ENCODE data around the gene GNG10. TPM values are rescaled to one million over a fixed set of nuclear protein-coding genes. Genes with fewer than 3 reads are reported as not detected.

Gene GNG10
- total and polyA plus RNA-seq, 9 of the 15 experiments (the other 6 are each of a cell fraction or from before 2014, with no cell fraction given), result 13.1 to 37.8 (median 28.4) TPM

DNA sequence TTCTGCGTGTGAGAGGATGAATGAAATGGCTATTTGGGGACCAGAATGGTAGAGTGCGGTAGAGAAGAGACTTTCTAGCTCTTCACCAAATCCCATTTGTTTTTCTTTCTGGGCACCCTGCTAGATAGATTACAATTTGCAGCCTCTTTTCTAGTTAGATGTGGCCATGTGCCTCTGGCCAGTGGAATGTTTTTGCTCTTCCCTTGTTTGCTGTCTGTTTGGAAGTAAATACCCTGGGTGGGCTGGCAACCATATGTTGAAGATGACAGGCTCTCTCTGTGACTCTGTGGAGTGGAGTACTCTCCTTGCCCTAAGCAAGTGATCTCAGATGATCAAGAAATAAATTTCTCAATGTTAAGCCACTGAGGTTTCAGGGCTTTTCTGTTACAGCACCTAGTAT, 12.9 kb downstream of the GNG10 start:
- DNase-seq (ENCODE audit: extremely low read depth in 1 of 4, low spot score in 3 of 4) (no peak), ATAC-seq (no peak), FAIRE-seq (no peak)
- ChIA-PET CTCF (ENCODE audit: low intra/inter-chr PET ratio) (no interaction called here), POLR2A (interaction anchor here (0.9 kb wide), 1 partner anchor 10 kb away, joined by 3 read pairs; no protein-coding TSS in a partner anchor)
- TF ChIP-seq TSC22D4 (tag; IDR thresholded peaks at IDR 0.05), result no peak
- no peak for TF ChIP-seq DACH1 (IDR thresholded peaks at IDR 0.05; ENCODE audit: partially characterized antibody)
- no peak for TF ChIP-seq ESRRA (IDR thresholded peaks at IDR 0.05; ENCODE audit: borderline replicate concordance, low read depth)
- no peak for TF ChIP-seq SPI1 (IDR thresholded peaks at IDR 0.05; ENCODE audit: borderline replicate concordance, low read depth, low read length)
- TF ChIP-seq ZNF551 (CRISPR knock-in tag; IDR thresholded peaks at IDR 0.05), result no peak
- no peaks in the 10 kb centered on the region for H3K9me3 ChIP-seq (replicated peaks; ENCODE audit: control insufficient read depth, insufficient read depth, low read depth, low read length)
- no peaks in the 10 kb centered on the region for H3K9me1 ChIP-seq (ENCODE audit: control insufficient read depth, insufficient read depth, low read length)
- H3K4me1 ChIP-seq (replicated peaks in 1 of 2; ENCODE audit: control insufficient read depth in 2 of 2, insufficient read depth in 2 of 2, low read length in 2 of 2), result no peaks in the 10 kb centered on the region
- no peak overlapping the region for H3K9ac ChIP-seq (ENCODE audit: insufficient read depth in 1 of 2, low read depth in 2 of 2, low read length in 2 of 2)
- intact Hi-C loops (cut with micrococcal nuclease) (no loop called here), in situ Hi-C loops (cut with MboI) (no loop called here)
- no TSS peak for BruUV-seq (replicated peaks)
- H4K20me1 ChIP-seq (replicated peaks; ENCODE audit: control insufficient read depth, insufficient read depth, low read length), result no peaks in the 10 kb centered on the region
- no peaks in the 10 kb centered on the region for H3K27me3 ChIP-seq (ENCODE audit: control insufficient read depth in 2 of 2, insufficient read depth in 2 of 2, low read length in 2 of 2)
- H3K4me3 ChIP-seq, result no peak overlapping the region
- no peak overlapping the region for H3K27ac ChIP-seq (ENCODE audit: extremely low read depth, low read depth, low read length)
- H3K4me2 ChIP-seq (ENCODE audit: insufficient read depth, low read length), result no peak overlapping the region
- no peaks in the 10 kb centered on the region for H3K79me2 ChIP-seq (ENCODE audit: control insufficient read depth, insufficient read depth, low read length)
- H3K36me3 ChIP-seq (ENCODE audit: control insufficient read depth, insufficient read depth, low read length), result no peaks in the 10 kb centered on the region
- WGBS (ENCODE audit: insufficient coverage, low coverage, missing lambda C conversion rate), result 25% methylated on average over 2 of the region's 2 CpGs
- H2AFZ ChIP-seq (ENCODE audit: low read depth, low read length), result no peak overlapping the region

DNA sequence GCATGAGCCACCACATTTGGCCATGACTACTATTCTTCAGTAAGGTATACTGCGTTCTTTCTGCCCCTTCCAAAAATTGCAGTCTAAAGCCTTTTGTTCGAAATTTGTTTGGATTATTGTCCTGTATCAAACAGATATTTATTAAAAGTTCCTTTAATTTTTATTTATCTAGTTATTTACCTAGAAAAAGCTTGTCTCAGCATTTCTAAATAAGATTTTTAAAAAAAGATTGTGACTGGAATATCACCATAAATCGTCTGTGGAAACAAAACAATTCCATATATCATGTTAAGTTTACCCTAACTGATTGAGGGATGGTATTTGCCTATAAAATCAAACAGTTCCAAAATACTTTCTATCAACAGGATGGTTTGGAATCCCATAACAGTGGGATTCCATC, 14.7 kb downstream of the GNG10 start:
- CTCF ChIA-PET (ENCODE audit: low intra/inter-chr PET ratio), result no interaction called here

More for the DNA sequence above, 14.7 kb downstream of the GNG10 start:
- Histone ChIP-seq H3K27me3 (ENCODE audit: control insufficient read depth in 2 of 2, insufficient read depth in 2 of 2, low read length in 2 of 2) (no peaks in the 10 kb centered on the region), H3K27ac (ENCODE audit: extremely low read depth, low read depth, low read length) (no peak overlapping the region), H3K36me3 (ENCODE audit: control insufficient read depth, insufficient read depth, low read length) (no peaks in the 10 kb centered on the region), H2AFZ (ENCODE audit: low read depth, low read length) (no peak overlapping the region), H3K9me3 (replicated peaks; ENCODE audit: control insufficient read depth, insufficient read depth, low read depth, low read length) (no peaks in the 10 kb centered on the region), H3K79me2 (ENCODE audit: control insufficient read depth, insufficient read depth, low read length) (no peaks in the 10 kb centered on the region), H3K9ac (ENCODE audit: insufficient read depth in 1 of 2, low read depth in 2 of 2, low read length in 2 of 2) (no peak overlapping the region), H4K20me1 (replicated peaks; ENCODE audit: control insufficient read depth, insufficient read depth, low read length) (no peaks in the 10 kb centered on the region), H3K4me3 (no peak overlapping the region), H3K4me1 (replicated peaks in 1 of 2; ENCODE audit: control insufficient read depth in 2 of 2, insufficient read depth in 2 of 2, low read length in 2 of 2) (no peaks in the 10 kb centered on the region), H3K9me1 (ENCODE audit: control insufficient read depth, insufficient read depth, low read length) (no peaks in the 10 kb centered on the region), H3K4me2 (ENCODE audit: insufficient read depth, low read length) (no peak overlapping the region)
- ATAC-seq, result no peak
- WGBS (ENCODE audit: insufficient coverage, low coverage, missing lambda C conversion rate), result 45% methylated on average over 3 of the region's 3 CpGs
- no peak for FAIRE-seq
- in situ Hi-C loops (cut with MboI), result no loop called here
- no TSS peak for BruUV-seq (replicated peaks)
- intact Hi-C loops (cut with micrococcal nuclease), result no loop called here
- POLR2A ChIA-PET, result no interaction called here
- TF ChIP-seq ZNF23 (CRISPR knock-in tag; IDR thresholded peaks at IDR 0.05) (no peak), ZNF316 (IDR thresholded peaks at IDR 0.05) (peak; percentile 58; the same call in 1 of the 2 replicates), ZNF41 (CRISPR knock-in tag; conservative IDR thresholded peaks at IDR 0.05) (no peak), ZNF253 (CRISPR knock-in tag; conservative IDR thresholded peaks at IDR 0.05) (no peak), TSC22D4 (tag; IDR thresholded peaks at IDR 0.05) (no peak), SMARCB1 (IDR thresholded peaks at IDR 0.05; ENCODE audit: insufficient read length, low read depth) (no peak), FOXP1 (CRISPR knock-in tag; IDR thresholded peaks at IDR 0.05) (no peak), ZNF717 (CRISPR knock-in tag; IDR thresholded peaks at IDR 0.05) (no peak), SREBF1 (IDR thresholded peaks at IDR 0.05; ENCODE audit: borderline replicate concordance, low read depth, low read length) (no peak)
- DNase-seq (ENCODE audit: extremely low read depth in 1 of 4, low spot score in 3 of 4), result no peak

Measured in K562 (cell line).